HG03520 (cell line): ENCODE data around the gene ABHD17B.

Experiments used
- ATAC-seq: cut with Tn5 transposase; IDR thresholded peaks from one replicate; pipeline ENCODE4 v1.9.1; 2021; ENCODE audit warnings: mild to moderate bottlenecking, moderate library complexity; ENCODE audit not compliant: unreplicated experiment

ABHD17B gene

DNA sequence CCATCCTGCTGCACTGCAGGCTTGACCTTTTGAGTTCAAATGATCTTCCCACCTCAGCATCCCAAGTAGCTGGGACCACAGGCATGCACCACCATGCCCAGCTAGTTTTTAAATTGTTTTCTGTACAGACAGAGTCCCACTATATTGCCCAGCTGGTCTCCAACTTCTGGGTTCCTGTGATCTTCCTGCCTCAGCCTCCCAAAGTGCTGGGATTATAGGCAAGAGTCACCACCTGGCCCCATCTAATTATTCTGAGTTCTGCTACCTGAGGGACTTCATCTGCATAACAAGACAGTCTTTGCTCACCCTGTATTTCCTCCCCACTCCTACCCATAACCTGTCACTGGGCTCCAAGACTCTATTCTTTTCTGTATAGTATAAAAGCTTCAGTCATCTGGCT is 88.1 kb downstream of the ABHD17B start:
- ATAC-seq, result no peak

DNA sequence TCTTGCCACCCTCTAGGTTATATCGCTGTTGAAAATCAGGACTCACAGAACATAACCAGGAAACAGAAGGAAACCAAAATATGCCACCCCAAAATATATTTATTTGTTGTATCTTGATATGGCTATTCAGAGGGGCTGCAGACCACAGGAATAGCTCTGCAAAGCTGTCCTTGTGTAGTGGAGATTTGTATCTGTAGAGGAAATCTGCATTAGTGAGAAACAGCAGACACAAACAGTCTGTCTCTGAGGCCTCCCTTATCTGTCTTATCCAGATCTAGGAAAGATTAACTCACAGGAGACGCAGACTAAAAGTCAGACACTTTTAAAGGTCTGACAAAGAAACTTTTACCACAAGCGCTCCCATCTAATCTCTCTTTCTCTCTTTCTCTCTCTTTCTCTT is 88.5 kb downstream of the ABHD17B start:
- no peak for ATAC-seq

DNA sequence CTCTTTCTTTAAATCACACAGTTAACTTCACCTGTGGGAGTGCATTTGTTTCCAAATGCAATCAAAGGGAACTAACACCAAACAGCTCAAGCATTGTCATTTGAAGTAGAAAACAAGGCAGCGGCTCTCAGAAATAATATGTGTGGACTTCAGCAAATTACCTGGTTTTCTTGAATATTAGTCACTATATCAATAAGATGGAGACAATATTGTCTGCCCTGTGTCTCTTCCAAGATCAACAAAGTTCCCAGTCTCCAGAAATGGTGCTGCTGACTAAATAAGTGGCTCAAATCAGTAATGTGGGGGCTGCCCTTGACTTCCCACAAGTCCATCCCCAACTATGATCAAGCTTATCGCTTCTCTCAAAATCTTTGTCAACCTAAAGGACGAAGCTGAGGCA is 89.6 kb downstream of the ABHD17B start:
- no peak for ATAC-seq

DNA sequence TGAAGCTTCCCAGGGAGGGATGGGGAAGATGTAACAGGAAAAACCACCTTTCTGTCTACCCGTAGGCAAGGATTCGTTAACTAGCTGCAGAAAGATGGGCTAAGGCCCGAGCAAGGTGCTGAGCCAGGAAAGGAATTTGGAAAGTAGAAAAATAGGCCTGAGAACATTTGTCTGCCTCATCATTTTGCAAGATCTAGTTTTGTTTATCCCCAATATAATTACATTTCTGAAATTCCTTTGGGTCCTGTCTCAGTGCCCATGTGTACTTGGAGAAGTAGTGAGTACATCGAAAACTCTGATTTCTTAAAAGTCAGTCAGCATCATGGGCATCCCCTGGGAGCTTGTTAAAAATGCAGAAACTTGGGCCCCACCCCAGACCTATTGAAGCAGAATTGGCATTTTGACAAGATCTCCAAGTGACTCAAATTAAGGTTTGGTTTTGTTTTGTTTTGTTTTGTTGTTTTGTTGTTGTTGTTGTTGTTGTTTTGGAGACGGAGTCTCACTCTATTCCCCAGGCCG is 90.5 kb downstream of the ABHD17B start:
- no peak for ATAC-seq

DNA sequence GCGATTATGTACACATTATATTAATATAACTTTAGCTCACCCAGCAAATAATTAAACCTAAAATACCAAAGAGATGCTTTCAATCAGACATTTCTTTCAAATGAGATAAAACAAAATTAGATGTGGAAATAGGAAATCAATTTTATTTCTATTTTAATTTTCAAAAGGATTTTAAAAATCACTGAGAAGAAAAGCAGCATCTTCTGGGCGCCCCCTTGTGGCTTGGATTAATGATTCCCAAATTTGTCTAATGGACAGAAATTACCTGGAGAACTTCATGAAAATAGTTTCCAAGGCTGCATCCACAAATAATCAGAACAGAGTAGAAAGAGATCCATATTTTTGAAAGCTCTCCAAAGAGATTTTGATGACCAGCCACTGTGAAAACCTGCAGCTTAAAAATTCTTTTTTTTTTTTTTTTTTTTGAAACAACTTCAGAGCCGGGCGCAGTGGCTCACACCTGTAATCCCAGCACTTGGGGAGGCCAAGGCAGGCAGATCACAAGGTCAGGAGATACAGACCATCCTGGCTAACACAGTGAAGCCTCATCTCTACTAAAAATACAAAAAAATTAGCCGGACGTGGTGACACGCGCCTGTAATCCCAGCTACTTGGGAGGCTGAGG is 91.8 kb downstream of the ABHD17B start:
- ATAC-seq, result no peak

DNA sequence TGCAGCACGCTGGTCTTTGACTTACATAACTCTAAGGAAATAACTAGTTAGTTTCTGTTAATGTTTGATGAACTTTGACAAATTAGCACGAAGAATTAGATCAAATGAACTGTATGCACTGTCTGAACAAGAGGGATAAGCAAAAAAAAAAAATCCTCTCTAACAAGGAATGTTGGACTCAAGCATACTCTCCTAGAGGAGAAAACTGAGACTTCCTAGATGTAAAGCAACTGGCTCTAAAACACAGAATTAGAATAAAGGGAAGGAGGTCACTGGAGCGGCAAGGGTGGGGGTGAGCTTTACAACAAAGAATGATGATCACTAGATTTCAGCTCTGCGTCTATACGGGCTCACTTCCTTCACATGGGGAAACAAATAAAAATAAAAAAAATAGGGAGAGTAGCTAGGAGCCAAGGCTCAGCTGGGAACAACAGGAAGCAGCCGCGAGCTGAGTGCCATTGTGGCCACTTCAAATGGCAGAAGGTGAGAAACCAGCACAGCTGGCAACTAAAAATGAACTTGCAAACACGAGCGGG is 94.0 kb downstream of the ABHD17B start:
- ATAC-seq, result no peak
